Aorta (tissue), 5 donors: ENCODE results near the gene RPGRIP1. TPM values are rescaled to one million over a fixed set of nuclear protein-coding genes. Genes with fewer than 3 reads are reported as not detected.

ENCODE experiments used
- ATAC-seq: fragments of 200-7000 bp; cut with Tn5 transposase; one replicate; pipeline ENCODE4 v1.9.1; 2022; ENCODE audit warnings: moderate library complexity; ENCODE audit not compliant: low FRiP score
- DNase-seq, 2 donors: peaks; one replicate each; pipeline ENCODE4 v3.0.0-alpha.2; 2020
- H3K27ac ChIP-seq, 2 donors: one replicate each; pipeline ENCODE4 v1.5.1; 2013; ENCODE audit warnings: low read length in 2 of 2, mild to moderate bottlenecking in 2 of 2, moderate library complexity in 2 of 2, control low read depth in 1 of 2, inconsistent platforms in 1 of 2, low read depth in 1 of 2
- H3K27me3 ChIP-seq, 2 donors: one replicate each; pipeline ENCODE4 v1.6.1; 2013; ENCODE audit warnings: control low read depth in 1 of 2, low read length in 1 of 2, mild to moderate bottlenecking in 1 of 2, moderate library complexity in 1 of 2; ENCODE audit not compliant: insufficient read depth in 2 of 2, control insufficient read depth in 1 of 2
- H3K36me3 ChIP-seq, 2 donors: one replicate each; pipeline ENCODE4 v1.6.1; 2013; ENCODE audit warnings: control low read depth in 1 of 2, low read length in 1 of 2, mild to moderate bottlenecking in 1 of 2; ENCODE audit not compliant: insufficient read depth in 2 of 2, control insufficient read depth in 1 of 2
- H3K4me1 ChIP-seq, 2 donors: one replicate each; pipeline ENCODE4 v1.6.1; 2013; ENCODE audit warnings: low read length in 2 of 2, control low read depth in 1 of 2, mild to moderate bottlenecking in 1 of 2, moderate library complexity in 1 of 2; ENCODE audit not compliant: insufficient read depth in 2 of 2, control insufficient read depth in 1 of 2
- H3K4me3 ChIP-seq, 2 donors: one replicate each; pipeline ENCODE4 v1.5.1; 2013; ENCODE audit warnings: low read length in 2 of 2, control low read depth in 1 of 2, mild to moderate bottlenecking in 1 of 2
- H3K9me3 ChIP-seq: one replicate; pipeline ENCODE4 v1.6.1; 2013; ENCODE audit warnings: mild to moderate bottlenecking, low read length; ENCODE audit not compliant: control insufficient read depth
- WGBS, 2 donors: extraction: QIAGEN DNeasy Blood & Tissue Kit; methylation state at CpG; one replicate each; pipeline ENCODE4 v1.1.7; 2013; 5-methylcytosine and 5-hydroxymethylcytosine counted together
- intact Hi-C, 2 donors: fragments of 100-400 bp; cut with DNase I; formaldehyde crosslinking; loops; one replicate each; pipeline versions ENCODE4 v1.14.2 to v1.15.0; 2022
- polyA plus RNA-seq, 2 donors: library from polyadenylated mRNA; stranded (reverse); fragments of 200-250 nt; gene quantifications; one replicate each; pipeline ENCODE4 v1.2.3, GENCODE V29; 2013
- total RNA-seq, 2 donors: library from RNA; stranded (reverse); fragmentation: NEBNext Ultra II Directional; extraction: Animal tissue kit (Norgen Biotek cat#: 25700); gene quantifications; one replicate each; pipeline ENCODE4 v1.2.1, GENCODE V29; 2021
- donor health status: healthy with polysubstance abuse.
- donor health status: Bipolar disorder and iron deficiency.
- donor health status: DM: no; HTN: no; CAD: no.
- donor health status: DM: no; HTN: no; CAD: no.
- donor health status: DM: yes; HTN: yes; CAD: no.

Gene RPGRIP1
- total and polyA plus RNA-seq, 4 donors = 0.25 to 2.3 (median 0.39) TPM; not detected in 1

DNA sequence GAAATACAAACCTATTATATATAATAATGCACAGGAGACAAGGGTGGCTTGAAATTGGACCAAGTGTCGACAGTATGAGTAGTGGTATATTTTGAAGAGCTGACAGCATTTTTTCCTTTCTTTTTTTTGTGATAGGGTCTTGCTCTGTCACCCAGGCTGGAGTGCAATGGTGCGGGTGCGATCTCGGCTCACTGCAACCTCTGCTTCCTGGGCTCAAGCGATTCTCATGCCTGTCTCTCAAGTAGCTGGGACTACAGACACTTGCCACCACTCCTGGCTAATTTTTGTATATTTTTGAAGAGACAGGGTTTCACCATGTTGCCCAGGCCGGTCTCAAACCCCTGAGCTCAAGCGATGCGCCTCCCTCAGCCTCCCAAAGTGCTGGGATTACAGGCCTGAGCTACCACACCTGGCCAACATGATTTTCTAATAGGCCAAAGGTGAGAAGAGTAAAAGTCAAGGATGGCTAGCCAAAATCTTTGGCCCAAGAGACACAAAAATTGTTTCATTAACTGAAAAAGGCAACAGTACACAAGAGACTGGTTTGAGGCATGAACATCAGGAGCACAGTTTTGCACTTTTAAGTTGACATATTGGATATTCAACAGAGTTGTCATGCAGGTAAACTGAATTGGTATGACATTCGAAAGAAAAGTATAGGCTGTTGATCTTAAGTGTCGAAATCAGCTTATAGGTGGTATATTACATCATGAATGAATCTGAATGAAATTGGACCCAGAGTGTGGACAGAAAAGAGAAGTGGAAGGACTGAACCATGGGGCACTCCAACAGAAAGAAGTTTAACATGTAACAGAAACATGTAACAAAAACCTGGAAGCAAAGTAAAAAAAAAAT lies 23.1 kb upstream of the RPGRIP1 start:
- ATAC-seq (no peak), DNase-seq (peak in 1 of 2 donors; percentile 36)
- Histone ChIP-seq H3K36me3 (peaks cover 2 to 4% of the 10 kb centered on the region in 2 donors), H3K9me3 (no peaks in the 10 kb centered on the region), H3K27ac (no peak overlapping the region), H3K27me3 (no peaks in the 10 kb centered on the region), H3K4me3 (no peak overlapping the region), H3K4me1 (peaks cover 3 to 5% of the 10 kb centered on the region in 2 donors)
- intact Hi-C loops = no loop called here
- WGBS, 2 donors = 89 to 90% methylated on average over 10 of the region's 10 CpGs

- peaks cover 2 to 6% of the 10 kb centered on the region in 2 donors for H3K36me3 ChIP-seq
- peak in 1 of 2 donors; percentile 32 for DNase-seq
Observed at GRCh38 chr14:21257394-21257909, 22.4 kb upstream of the RPGRIP1 start.

DNA sequence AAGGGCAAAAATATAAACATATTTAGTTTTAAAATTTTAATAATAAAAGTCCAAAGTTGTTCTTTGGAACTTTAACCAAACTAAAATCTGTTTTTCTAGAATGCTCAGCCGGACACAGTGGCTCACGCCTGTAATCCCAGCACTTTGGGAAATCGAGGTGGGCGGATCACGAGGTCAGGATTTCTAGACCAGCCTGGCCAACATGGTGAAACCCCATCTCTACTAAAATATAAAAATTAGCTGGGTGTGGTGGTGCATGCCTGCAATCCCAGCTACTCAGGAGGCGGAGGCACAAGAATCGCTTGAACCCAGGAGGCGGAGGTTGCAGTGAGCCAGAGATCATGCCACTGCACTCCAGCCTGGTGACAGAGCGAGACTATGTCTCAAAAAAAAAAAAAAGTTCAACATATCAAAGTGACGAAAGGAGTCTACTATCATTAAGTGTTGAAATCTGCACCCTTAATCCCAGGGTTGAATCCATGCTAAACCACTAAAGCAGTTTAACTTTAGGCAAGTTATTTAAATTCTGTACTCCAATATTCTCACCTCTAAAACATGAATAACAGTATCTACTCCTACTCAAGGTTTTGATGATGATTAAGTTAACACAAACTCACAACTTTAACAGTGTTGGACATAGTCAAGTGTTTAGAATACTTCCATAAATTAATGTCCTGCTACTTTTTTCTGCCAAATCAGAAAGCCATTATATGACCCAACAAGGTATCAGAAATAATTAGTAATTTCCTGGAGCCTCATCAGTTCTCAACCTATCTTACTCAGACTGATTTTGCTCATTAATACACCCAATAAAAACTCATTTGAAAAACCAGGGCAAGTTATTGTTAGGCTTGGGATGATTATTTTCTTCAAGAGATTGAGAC lies 21.6 kb upstream of the RPGRIP1 start:
- Histone ChIP-seq H3K27me3 (no peaks in the 10 kb centered on the region), H3K4me1 (peaks cover 3 to 5% of the 10 kb centered on the region in 2 donors), H3K27ac (no peak overlapping the region), H3K36me3 (peaks cover 2 to 6% of the 10 kb centered on the region in 2 donors), H3K4me3 (no peak overlapping the region), H3K9me3 (no peaks in the 10 kb centered on the region)
- DNase-seq = peak in 1 of 2 donors; percentile 40
- ATAC-seq = no peak
- intact Hi-C loops = no loop called here
- 80 to 81% methylated on average over 10 of the region's 10 CpGs for WGBS, 2 donors

More at GRCh38 chr14:21257394-21257909, 22.4 kb upstream of the RPGRIP1 start:
- ATAC-seq = no peak
- Histone ChIP-seq H3K4me1 (peaks cover 3 to 5% of the 10 kb centered on the region in 2 donors), H3K4me3 (no peak overlapping the region), H3K9me3 (no peaks in the 10 kb centered on the region), H3K27ac (no peak overlapping the region), H3K27me3 (no peaks in the 10 kb centered on the region)
- 37 to 44% methylated on average over 7 of the region's 7 CpGs for WGBS, 2 donors
- intact Hi-C loops = no loop called here

- H3K36me3 ChIP-seq = peaks cover 2 to 6% of the 10 kb centered on the region in 2 donors
- no peaks in the 10 kb centered on the region for H3K9me3 ChIP-seq
- H3K4me1 ChIP-seq = peaks cover 3 to 8% of the 10 kb centered on the region in 2 donors
- intact Hi-C loops = no loop called here
- DNase-seq (no peak), ATAC-seq (no peak)
- no peaks in the 10 kb centered on the region for H3K27me3 ChIP-seq
- H3K27ac ChIP-seq = no peak overlapping the region
- 70 to 71% methylated on average over 5 of the region's 5 CpGs for WGBS, 2 donors
- no peak overlapping the region for H3K4me3 ChIP-seq
Observed at GRCh38 chr14:21258889-21259787, 20.7 kb upstream of the RPGRIP1 start.

DNA sequence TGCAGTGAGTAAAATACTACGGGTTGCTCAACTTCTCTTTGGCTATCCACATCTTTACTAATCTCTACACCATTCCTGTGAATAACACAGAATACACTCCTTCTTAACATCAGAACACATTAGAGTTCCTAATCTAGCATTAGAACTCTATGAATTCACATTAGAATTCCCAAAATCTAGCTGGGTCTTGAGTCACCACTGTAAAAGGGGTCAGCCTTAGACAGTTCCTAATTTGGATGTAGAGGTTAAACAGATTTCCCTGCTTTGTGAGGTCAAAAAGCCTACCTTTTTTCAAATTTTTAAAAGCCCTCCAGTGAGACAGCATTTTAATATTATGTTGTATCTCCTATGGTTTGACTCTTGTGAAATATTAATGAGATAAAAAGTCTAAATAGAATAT lies 18.1 kb upstream of the RPGRIP1 start:
- no peaks in the 10 kb centered on the region for H3K27me3 ChIP-seq
- no peak for DNase-seq
- ATAC-seq = no peak
- no peaks in the 10 kb centered on the region for H3K9me3 ChIP-seq
- H3K36me3 ChIP-seq = peaks cover 6 to 8% of the 10 kb centered on the region in 2 donors
- intact Hi-C loops = loop anchor here in 1 of 2 donors (10.0 kb wide), 1 partner anchor 47 kb away; no protein-coding TSS in a partner anchor
- WGBS, 2 donors = 29 to 35% methylated on average over 1 of the region's 1 CpG
- H3K4me1 ChIP-seq = peaks cover 0 to 13% of the 10 kb centered on the region in 2 donors
- no peak overlapping the region for H3K4me3 ChIP-seq
- no peak overlapping the region for H3K27ac ChIP-seq

- ATAC-seq (no peak), DNase-seq (peak in 1 of 2 donors; percentile 33)
- Histone ChIP-seq H3K4me1 (peaks cover 0 to 13% of the 10 kb centered on the region in 2 donors), H3K9me3 (no peaks in the 10 kb centered on the region), H3K27ac (no peak overlapping the region), H3K27me3 (no peaks in the 10 kb centered on the region), H3K4me3 (no peak overlapping the region), H3K36me3 (peaks cover 6 to 8% of the 10 kb centered on the region in 2 donors)
- 46 to 54% methylated on average over 3 of the region's 3 CpGs for WGBS, 2 donors
- intact Hi-C loops = loop anchor here in 1 of 2 donors (10.0 kb wide), 1 partner anchor 48 kb away; no protein-coding TSS in a partner anchor
Observed at GRCh38 chr14:21262410-21262809, 17.5 kb upstream of the RPGRIP1 start.

- no peaks in the 10 kb centered on the region for H3K27me3 ChIP-seq
- no peak for ATAC-seq
- intact Hi-C loops = loop anchor here in 1 of 2 donors (10.0 kb wide), 1 partner anchor 49 kb away; no protein-coding TSS in a partner anchor
- no peak overlapping the region for H3K27ac ChIP-seq
- WGBS, 2 donors = 10 to 11% methylated on average over 5 of the region's 5 CpGs
- no peak for DNase-seq
- H3K36me3 ChIP-seq = peaks cover 6 to 8% of the 10 kb centered on the region in 2 donors
- no peaks in the 10 kb centered on the region for H3K9me3 ChIP-seq
- peaks cover 0 to 8% of the 10 kb centered on the region in 2 donors for H3K4me1 ChIP-seq
- no peak overlapping the region for H3K4me3 ChIP-seq
Observed at GRCh38 chr14:21263284-21264024, 16.4 kb upstream of the RPGRIP1 start.
